Iris pigment epithelial cell (primary cell): Measurements from ENCODE around the gene CYTH4.

Experiments
- DNase-seq: peaks from one replicate; pipeline ENCODE4 v3.0.0-alpha.2; 2011; ENCODE audit warnings: low read depth

The CYTH4 gene

DNA sequence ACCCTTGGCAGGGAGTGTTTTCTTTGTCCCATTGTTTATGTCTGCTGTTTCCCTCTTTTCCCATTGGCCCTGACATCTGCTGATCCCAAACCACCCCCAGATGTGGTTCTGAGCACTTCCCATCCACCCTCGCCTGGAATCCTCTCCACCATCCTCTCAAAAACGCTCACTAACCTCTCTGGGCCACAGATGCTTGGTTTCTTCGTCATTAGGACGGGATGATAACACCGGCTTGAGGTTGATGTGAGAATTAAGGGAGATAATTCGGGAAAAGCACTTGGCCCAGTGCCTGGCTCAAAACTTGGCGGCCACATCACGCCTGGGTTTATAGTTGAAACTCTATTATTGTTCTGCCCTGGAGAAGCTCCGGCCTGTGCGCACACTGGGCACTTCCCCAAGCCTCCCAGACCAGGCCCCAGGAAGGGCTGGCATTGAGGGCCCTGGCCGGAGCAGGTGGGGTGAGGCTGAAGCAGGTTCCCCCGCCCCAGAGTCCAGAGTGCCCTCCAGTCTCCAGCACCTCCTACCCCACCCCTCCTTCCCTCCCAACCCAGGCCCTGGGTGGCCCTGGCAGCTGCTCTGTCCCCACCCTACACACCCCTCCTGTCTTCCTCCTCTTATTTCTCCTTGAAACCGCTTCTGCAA, 63.7 kb downstream of the CYTH4 start:
- peak; percentile 78 for DNase-seq

DNA sequence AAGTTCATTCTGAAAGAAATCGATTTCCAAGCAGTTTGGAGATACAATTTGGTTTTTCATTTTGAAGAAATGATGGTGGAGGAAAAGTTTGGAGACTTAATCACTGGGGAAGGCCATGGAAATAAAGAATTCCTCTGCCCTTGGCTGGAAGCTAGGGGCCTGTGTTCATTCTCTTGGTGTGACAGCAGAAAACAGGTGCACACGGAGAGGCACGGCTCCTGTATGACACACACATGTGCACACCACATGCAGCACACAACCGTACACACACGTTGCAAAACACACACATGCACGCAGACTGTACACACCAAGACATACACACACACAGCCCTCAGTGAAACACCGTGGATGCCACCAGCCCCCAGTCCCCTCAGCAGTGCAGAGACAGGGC, 64.2 kb downstream of the CYTH4 start:
- no peak for DNase-seq

DNA sequence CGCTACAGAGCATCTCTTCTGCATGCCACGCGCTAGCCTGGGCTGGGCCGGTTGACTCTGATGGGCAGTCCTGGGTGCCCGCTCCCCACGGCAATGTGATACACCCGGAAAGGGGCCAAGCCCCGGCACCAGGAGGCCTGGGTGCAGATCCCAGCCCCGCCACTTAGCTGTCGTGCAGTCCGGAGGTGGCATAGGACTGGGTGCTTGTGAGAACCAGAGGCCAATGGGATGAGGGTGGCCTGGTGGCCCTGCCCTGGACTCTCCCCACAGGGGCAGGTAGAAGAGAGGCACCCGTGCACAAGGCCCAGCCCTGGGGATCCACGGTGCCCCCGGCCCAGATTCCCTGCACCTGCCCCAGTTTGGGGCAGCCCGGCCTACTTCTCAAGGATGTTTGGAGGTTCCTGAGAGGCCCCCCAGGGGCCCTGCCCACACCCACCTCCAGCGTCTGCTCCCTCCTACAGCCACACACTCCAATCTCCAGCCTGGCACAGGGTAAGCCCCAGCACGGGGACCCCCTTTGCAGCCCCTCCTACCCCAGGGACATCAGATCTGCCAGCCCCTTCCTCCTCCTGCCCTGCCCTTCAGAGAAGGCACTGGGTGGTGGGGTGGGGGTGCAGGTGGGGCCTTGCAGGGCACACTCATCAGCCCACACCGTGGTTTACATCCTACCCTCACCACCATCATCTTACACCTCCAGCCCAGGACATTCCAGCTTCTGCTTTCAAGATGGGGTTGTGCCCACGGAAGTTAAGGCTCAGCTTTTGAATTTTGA, 66.9 kb downstream of the CYTH4 start:
- DNase-seq: no peak

DNA sequence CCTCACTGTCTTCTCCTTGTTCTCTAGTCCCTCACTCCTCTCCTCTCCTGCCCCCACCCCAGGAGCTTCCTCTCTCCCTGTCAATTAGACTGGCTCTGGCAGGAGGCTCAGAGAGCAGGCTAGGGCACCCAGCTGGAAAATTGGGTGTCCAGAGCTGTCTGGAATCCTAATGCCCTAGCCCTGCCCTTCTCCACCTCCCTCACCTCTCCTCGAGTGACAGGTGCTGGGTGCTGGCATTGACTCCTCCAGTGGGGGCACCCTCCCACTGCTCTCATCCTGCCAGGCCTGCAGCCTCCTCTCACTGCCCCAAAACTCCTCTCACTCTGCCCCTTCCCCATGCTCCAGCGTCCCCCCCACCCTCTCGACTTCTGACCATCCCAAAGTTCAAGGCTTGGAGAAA, 68.9 kb downstream of the CYTH4 start:
- no peak for DNase-seq

DNA sequence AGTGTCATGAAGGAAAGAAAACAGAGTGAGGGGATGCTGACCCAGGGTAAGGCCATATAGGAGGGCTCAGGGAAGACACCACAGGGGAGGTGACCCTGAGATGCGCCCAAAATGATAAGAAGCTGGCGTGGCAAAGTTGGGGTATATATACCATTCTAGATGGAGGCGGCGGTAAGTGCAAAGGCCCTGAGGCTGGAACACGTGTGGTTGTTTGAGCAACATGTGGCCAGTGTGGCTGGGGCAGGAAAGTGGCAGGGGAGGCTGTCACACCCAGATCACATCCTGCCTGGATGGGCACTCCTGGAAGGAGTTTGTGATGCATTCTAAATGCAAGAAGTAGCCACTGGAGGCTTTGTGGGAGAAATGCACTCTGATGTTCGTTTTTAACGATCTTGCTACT, 70.2 kb downstream of the CYTH4 start:
- no peak for DNase-seq

DNA sequence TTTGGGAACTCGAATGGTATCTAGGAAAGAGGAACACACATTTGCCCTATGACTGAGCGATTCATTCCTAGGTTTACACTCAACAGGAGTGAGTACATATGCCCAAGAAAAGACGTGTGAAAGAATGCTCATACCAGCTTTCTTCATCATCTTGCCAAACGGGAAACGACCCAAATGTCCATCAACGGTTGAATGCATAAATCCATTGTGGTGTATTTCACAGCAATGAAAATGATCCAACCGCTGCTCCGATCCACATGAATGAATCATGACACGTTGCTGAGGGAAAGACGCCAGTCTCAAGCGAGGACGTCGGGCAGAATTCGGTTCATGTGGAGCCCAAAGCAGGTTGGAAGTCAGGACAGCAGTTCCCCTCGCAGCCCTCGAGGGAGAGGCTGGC, 71.5 kb downstream of the CYTH4 start:
- peak; percentile 45 for DNase-seq

DNA sequence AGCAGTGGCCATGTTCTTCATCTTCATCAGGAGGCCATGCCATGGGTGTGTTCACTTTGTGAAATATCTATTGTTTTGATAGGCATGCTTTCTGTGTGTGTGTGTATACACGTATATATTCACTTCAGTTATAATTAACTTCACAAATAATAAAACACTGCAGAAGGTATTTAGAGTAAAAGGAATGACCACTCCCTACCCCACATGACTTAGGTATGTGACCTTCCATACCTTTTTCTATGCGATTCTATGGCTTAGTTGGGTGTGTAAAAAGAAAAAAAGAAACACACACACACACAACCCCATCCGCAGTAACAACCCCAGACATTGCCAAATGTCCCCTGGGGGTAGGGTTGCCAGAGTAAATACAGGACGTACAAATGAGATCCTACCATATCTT, 72.0 kb downstream of the CYTH4 start:
- no peak for DNase-seq

DNA sequence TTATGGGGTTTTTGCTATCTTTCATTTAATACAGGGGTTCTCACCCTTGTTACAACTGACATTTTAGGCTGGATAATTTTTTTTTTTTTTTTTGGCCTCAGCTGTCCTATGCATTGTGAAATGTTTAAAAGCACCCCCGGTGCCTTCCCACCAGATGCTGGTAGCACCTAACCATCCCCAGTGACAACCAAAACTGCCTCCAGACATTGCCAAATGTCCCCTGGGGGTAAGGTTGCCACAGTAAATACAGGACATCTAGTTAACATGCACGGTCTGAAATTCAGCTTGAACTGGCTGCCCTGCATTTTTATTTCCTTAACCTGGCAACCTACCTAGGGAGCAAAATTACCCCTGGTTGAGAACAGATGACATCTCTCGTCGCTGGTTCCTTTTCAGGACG, 72.4 kb downstream of the CYTH4 start:
- DNase-seq: no peak

DNA sequence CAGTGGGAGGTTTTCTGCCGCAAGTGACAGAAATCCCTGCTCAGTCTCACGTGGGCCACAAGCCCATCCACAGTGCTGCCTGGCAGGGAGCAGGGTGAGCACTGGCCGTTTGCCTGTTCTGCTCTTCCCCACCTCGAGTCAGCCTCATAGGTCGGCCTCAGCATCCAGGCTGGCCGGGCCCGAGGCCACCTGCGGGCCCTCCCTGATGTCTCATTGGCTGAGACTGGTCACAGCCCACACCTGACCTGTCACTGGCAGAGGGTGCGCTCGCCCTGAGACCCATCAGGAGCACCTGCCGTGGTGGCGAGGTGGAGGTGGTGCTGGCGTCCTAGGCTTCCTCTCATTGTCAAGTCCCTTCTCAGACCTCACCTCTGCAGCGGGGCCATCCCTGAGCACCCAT, 72.9 kb downstream of the CYTH4 start:
- no peak for DNase-seq

DNA sequence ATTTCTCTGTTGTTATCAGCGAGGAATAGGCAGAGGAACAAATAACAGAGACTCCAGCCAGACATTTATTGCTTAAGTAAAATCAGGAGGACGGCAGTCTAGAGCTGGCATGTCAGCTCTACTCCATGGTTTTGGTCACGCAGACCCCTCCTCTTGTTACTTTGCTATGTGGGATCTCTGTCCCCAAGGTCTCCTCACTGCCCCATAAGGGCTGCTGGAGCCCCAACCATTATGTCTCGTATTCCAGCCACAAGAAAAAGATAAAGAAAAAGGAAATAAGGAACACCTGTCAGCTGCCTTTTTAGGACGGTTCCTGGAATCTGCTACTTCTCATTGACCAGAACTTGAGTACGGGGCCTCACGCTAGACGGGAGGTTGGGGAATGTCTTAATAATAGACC, 74.6 kb downstream of the CYTH4 start:
- no peak for DNase-seq

DNA sequence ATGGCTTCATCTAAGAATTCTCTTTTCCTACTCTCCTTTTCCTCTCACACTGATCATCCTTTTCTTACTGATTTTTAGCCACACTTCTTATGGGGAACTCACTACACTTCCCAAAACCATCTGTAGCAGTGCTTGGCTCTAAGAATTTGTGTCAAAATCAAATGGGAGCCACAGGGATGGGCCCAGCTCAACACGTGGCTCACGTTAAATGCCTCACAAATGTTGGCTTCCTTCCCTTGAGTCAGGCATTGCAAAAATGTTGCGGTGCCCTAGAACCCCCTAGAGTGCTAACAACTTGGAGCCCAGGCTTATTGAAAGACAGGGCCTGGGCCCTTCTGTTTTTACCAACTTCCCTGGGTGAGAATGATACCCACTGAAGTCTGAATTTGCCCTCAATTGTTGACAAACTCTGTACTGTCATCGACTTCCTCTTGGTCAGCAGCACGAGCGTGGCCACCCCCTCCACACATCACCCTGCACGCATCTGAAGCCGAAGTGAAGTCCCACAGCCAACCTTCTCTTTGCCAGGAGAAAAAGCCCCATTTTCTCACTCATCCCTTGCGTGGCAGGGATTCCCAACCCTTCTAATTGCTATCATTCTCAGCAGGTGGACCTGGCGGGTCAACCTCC, 75.3 kb downstream of the CYTH4 start:
- no peak for DNase-seq

DNA sequence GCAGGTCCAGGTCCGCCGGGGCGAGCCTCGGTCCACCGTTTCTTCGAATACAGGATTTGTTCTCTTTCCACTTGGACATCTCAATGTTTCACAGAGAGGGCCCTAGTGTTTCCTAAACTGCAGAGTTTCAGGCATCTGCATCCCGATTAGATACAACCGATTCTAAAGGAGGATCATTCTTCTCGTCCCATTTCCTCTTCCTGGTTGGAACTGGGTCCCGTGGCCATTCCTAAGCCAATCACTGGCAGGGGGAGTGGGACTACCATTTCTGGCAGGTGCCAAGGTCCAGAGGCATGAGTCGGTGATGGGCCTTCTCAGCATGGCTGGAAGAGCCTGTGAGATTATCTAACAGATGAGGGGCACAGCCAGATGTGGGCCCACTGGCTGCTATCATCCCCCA, 76.1 kb downstream of the CYTH4 start:
- no peak for DNase-seq

DNA sequence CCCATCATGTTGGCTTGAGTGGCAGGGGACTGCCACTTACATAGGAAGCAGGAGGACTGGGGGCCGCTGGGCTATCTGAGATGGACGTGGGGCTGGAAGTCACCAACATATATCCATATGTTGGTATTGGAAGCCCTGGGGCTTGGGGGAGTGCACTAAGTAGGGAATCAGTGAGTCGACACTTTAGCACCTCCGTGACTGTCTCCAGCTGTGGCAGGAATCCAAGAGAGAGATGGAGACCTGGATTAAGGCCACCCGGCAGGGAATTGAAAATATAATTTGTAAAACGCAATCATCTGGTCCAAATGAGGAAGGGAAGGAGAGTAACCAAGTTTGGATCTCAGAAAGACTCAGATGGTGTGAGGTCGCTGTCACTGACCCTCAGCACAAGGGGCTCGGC, 76.6 kb downstream of the CYTH4 start:
- DNase-seq: peak; percentile 21

DNA sequence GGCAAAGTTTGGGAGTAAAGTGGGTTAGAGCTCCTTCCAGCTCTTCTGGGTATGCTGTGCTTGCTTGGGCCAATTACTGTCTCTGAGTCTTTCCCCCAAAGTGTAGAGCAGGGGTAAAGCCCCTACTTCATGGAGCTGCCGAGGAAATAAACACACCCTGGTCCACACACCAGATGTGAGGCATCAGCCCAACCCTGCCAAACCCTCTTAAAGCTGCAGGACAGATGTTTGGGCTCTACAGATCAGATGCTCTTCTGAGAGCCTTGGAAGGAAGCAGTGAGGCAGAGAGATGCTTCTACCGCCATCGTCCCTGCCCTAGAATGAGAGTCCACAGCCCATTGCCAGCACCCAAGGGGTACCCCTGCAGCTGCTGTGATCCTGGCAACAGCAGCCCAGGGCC, 80.3 kb downstream of the CYTH4 start:
- no peak for DNase-seq

DNA sequence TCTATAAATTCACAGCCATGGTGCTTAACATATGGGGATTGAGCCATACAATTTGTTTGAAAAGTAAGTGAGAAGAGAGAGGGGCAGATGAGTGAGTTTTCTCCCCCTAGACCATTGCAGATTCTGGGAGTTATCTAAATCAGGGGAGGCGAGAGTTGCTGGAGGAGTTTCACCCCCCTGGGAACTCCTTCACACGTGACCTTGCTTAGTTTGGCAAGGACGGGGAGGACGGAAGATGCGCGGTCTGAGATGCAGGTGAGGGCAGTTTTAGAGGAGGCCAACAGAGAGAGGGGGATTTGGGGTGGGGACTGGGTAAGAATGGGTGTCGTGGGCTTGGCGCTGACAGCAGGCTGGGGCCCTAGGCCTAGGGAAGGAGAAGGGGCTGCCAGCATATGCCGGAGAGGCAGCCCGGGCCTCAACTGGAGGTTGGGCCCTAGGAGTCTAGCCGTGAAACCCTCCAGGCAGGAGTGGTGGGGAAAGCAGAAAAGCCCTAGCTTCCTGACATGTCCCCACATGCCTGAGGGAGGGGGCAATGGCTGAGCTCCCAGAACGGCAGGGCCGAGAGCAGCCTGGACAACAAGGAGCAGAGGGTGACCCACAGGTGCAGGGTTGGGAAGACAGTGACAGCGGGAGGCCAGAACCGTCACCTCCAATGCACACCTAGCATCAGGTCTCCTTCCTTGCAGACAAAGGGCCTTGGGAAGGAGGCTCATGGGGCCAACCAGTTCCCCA, 81.1 kb downstream of the CYTH4 start:
- DNase-seq: no peak
